CD8-positive, alpha-beta memory T cell (primary cell): ENCODE data around the gene PEBP1. TPM values are rescaled to one million over a fixed set of nuclear protein-coding genes. Genes with fewer than 3 reads are reported as not detected.

Experiments used
- CTCF ChIA-PET: fragments of 350-600 bp; sonication (Branson Sonifier 250); formaldehyde crosslinking; loops from one replicate; lab custom pipeline; 2021; ENCODE audit warnings: antibody characterized with exemption; lab: Charles Lee
- POLR2A ChIA-PET: fragments of 350-600 bp; sonication (Branson Sonifier 250); formaldehyde crosslinking; loops from one replicate; lab custom pipeline; 2021; ENCODE audit warnings: antibody characterized with exemption; lab: Charles Lee
- DNase-seq, 5 donors: peaks; one replicate each; pipeline versions ENCODE4 v3.0.0 to v3.0.0-alpha.2; 2020 to 2022; ENCODE audit warnings: mixed read lengths in 1 of 5
- H3K27ac ChIP-seq: one replicate; pipeline ENCODE4 v1.7.0; 2013; ENCODE audit warnings: low read depth, mild to moderate bottlenecking, low read length, moderate library complexity
- H3K27me3 ChIP-seq: 2 replicates; pipeline ENCODE4 v1.7.0; 2013; ENCODE audit warnings: low read length, mild to moderate bottlenecking; ENCODE audit not compliant: insufficient read depth, poor library complexity, severe bottlenecking
- H3K36me3 ChIP-seq: 2 replicates; pipeline ENCODE4 v1.7.0; 2013; ENCODE audit warnings: mild to moderate bottlenecking, low read length, moderate library complexity; ENCODE audit not compliant: insufficient read depth
- H3K4me1 ChIP-seq: 2 replicates; pipeline ENCODE4 v1.7.0; 2013; ENCODE audit warnings: mild to moderate bottlenecking, low read length, moderate library complexity; ENCODE audit not compliant: insufficient read depth
- H3K4me3 ChIP-seq: 2 replicates; pipeline ENCODE4 v1.7.0; 2013; ENCODE audit warnings: mild to moderate bottlenecking, low read length
- H3K9me3 ChIP-seq: 2 replicates; pipeline ENCODE4 v1.7.0; 2013; ENCODE audit warnings: mild to moderate bottlenecking, low read length
- H3K27ac Mint-ChIP-seq, 8 donors: one replicate each; pipeline ENCODE4 v1.8.0; 2020 to 2021; ENCODE audit warnings: mixed read lengths in 8 of 8, mild to moderate bottlenecking in 6 of 8, inconsistent platforms in 3 of 8, moderate library complexity in 3 of 8
- H3K27me3 Mint-ChIP-seq, 2 donors: one replicate each; pipeline ENCODE4 v1.8.0; 2020 to 2021; ENCODE audit warnings: mixed read lengths in 2 of 2, mild to moderate bottlenecking in 1 of 2, moderate library complexity in 1 of 2
- H3K36me3 Mint-ChIP-seq, 3 donors: one replicate each; pipeline ENCODE4 v1.8.0; 2020 to 2021; ENCODE audit warnings: mixed read lengths in 3 of 3, inconsistent platforms in 1 of 3, mild to moderate bottlenecking in 1 of 3
- H3K4me1 Mint-ChIP-seq, 3 donors: one replicate each; pipeline ENCODE4 v1.8.0; 2020 to 2021; ENCODE audit warnings: mixed read lengths in 3 of 3, inconsistent platforms in 1 of 3, mild to moderate bottlenecking in 1 of 3
- H3K4me3 Mint-ChIP-seq, 7 donors: one replicate each; pipeline ENCODE4 v1.8.0; 2020 to 2021; ENCODE audit warnings: mixed read lengths in 7 of 7, mild to moderate bottlenecking in 6 of 7, moderate library complexity in 4 of 7, inconsistent platforms in 2 of 7
- H3K9me3 Mint-ChIP-seq, 5 donors: one replicate each; pipeline ENCODE4 v1.8.0; 2020 to 2022; ENCODE audit warnings: mixed read lengths in 5 of 5, mild to moderate bottlenecking in 3 of 5, moderate library complexity in 2 of 5, inconsistent platforms in 1 of 5
- polyA plus RNA-seq: library from polyadenylated mRNA; unstranded; fragments of 300-500 nt; fragmentation: Illumina TruSeq; gene quantifications from one replicate; pipeline ENCODE4 v1.2.3, GENCODE V29; 2021
- total RNA-seq, 2 experiments: library from RNA; stranded (reverse); gene quantifications; one replicate each; pipeline ENCODE4 v1.2.3, GENCODE V29; 2021

PEBP1 gene
- total and polyA plus RNA-seq, 3 experiments from 2014 or later: 140 to 317 (median 142) TPM

DNA sequence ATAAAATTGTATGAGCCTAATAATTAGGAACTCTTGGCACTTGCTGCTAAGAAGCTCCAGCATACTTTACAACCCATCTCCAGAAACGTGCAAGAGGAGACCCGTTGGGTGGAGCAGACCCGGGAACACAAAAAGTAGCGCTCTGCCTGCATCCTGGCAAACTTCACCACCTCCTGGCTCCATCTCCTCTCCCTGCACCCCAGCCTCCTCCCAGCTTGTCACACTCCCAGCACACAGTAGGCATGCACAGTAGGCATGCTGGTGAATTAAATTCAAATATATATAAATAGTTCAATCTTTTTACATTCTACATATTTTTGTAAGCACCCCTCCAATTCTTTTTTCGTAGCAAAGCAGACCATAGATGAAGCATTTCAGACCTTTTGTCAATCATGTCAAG lies 33.3 kb upstream of the PEBP1 start:
- peaks cover 9 to 18% of the 10 kb centered on the region in 2 donors for H3K27me3 Mint-ChIP-seq
- peaks cover 7 to 11% (median 10%) of the 10 kb centered on the region in 3 donors for H3K4me1 Mint-ChIP-seq
- peak overlapping the region in 1 of 8 donors; percentile 68 for H3K27ac Mint-ChIP-seq
- H3K9me3 Mint-ChIP-seq: no peaks in the 10 kb centered on the region
- H3K4me3 ChIP-seq: no peak overlapping the region
- peak overlapping the region; percentile 76 to 93 (median 87) for H3K4me3 Mint-ChIP-seq
- CTCF ChIA-PET: interaction anchor here (0.9 kb wide), 1 partner anchor 39 kb away, joined by 3 read pairs; no protein-coding TSS in a partner anchor
- no peaks in the 10 kb centered on the region for H3K36me3 ChIP-seq
- no peaks in the 10 kb centered on the region for H3K36me3 Mint-ChIP-seq
- DNase-seq: no peak
- peaks cover 4% of the 10 kb centered on the region for H3K4me1 ChIP-seq
- H3K27me3 ChIP-seq: no peaks in the 10 kb centered on the region
- H3K9me3 ChIP-seq: no peaks in the 10 kb centered on the region
- H3K27ac ChIP-seq: no peak overlapping the region
- POLR2A ChIA-PET: no interaction called here

DNA sequence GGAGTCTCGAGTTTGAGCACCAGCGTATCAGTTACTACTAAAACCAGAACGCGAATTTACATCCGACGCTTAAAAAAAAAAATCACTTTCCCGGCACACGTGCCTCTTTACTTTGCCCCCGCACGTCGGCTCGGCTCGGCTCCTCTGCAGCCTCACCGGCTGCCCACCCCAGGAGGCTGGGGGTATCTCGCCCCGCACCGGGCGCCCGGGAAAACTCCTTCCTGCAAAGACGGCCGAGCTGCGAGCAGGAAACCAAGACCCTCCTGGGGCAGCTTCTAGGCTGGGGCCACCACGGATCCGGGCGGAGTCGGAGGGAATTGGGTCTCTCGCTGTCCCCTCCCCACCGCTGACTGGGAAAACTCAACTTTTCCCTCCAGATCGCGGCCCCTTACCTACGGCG lies 32.7 kb upstream of the PEBP1 start:
- Mint-ChIP-seq H3K4me1 (peaks cover 7 to 11% (median 10%) of the 10 kb centered on the region in 3 donors), H3K27me3 (peaks cover 9 to 18% of the 10 kb centered on the region in 2 donors), H3K9me3 (no peaks in the 10 kb centered on the region), H3K4me3 (peak overlapping the region; percentile 76 to 93 (median 87)), H3K27ac (no peak overlapping the region), H3K36me3 (no peaks in the 10 kb centered on the region)
- Histone ChIP-seq H3K4me1 (peaks cover 4% of the 10 kb centered on the region), H3K27ac (no peak overlapping the region), H3K36me3 (no peaks in the 10 kb centered on the region), H3K27me3 (no peaks in the 10 kb centered on the region), H3K4me3 (peak overlapping the region; percentile 14), H3K9me3 (no peaks in the 10 kb centered on the region)
- POLR2A ChIA-PET: no interaction called here
- no peak for DNase-seq
- CTCF ChIA-PET: no interaction called here

DNA sequence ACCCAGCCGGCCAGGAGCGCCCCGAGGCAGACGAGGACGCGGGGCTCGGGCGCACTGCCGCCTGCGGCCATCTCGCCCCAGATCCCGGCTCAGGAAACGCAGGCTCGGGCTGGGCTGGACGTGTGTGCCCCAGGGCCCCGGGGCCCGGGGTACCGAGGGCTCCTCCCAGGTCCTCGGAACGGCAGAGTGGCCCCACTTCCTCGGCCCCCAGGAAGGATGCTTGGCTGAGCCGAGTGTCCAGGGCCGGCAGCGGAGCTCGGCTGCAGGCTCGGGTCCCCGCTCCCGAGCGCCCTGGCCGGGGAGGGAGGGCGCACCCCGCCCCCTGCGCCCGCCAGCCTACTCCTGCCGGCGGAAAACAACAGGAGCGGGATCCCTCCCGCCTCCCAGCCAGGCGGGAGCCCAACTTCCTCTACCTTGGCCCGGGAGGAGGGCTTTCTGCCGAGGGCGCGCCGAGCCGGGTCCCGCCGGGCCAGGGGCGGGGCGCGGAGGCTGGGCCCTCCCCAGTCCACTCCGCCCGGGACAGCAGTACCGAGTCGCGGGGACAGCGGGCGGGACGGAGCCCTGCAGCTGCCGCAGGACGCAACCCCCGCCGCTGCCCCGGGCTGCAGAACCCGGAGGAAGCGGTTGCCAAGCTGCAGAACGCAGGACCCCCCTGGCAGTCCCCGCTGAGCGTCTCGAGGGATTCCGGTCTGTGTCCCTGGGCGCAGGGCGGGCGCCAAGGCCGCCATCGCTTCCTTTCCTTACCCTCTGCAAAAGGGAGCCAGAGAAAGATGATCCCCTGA lies 32.1 kb upstream of the PEBP1 start, which contains the start of gene VSIG10:
Gene VSIG10 (minus strand): TSS at position 411 of the 782 bp plus-strand sequence. CDS start 340 bp downstream, at position 71.
- CTCF ChIA-PET: interaction anchor here (1.8 kb wide), 1 partner anchor 18 kb away, joined by 4 read pairs; no protein-coding TSS in a partner anchor

DNA sequence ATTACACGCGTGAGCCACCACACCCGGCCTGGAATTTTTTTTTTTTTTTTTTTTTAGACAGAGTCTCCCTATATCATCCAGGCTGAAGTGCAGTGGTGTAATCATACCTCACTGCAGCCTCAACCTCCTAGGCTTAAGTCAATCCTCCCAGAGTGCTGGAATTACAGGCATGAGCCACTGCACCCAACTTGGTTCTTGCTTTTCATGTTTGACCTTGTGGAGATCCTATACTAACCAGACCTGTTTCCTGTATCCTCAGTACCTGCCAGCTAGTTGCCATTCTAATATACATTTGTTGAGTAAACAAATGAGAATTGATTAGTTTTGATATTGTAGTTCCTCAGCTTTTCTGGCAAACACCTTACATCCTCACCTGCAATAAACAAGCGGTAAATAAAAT lies 28.9 kb upstream of the PEBP1 start:
- Mint-ChIP-seq H3K36me3 (no peaks in the 10 kb centered on the region), H3K4me1 (peaks cover 7 to 11% (median 10%) of the 10 kb centered on the region in 3 donors), H3K9me3 (no peaks in the 10 kb centered on the region), H3K27me3 (peaks cover 7 to 16% of the 10 kb centered on the region in 2 donors), H3K27ac (peak overlapping the region in 1 of 8 donors; percentile 64), H3K4me3 (no peak overlapping the region)
- Histone ChIP-seq H3K27me3 (no peaks in the 10 kb centered on the region), H3K9me3 (no peaks in the 10 kb centered on the region), H3K27ac (no peak overlapping the region), H3K36me3 (no peaks in the 10 kb centered on the region), H3K4me1 (peaks cover 4% of the 10 kb centered on the region), H3K4me3 (no peak overlapping the region)
- CTCF ChIA-PET: interaction anchor here (1.2 kb wide), 1 partner anchor 14 kb away, joined by 4 read pairs; no protein-coding TSS in a partner anchor
- POLR2A ChIA-PET: no interaction called here
- DNase-seq: no peak

More for the DNA sequence above, 32.1 kb upstream of the PEBP1 start, which contains the start of gene VSIG10:
- H3K9me3 Mint-ChIP-seq: no peaks in the 10 kb centered on the region
- no peak within 1 kb of the TSS for H3K27ac ChIP-seq
- no peaks in the 10 kb centered on the region for H3K9me3 ChIP-seq
- POLR2A ChIA-PET: no interaction called here
- no peaks in the 10 kb centered on the region for H3K36me3 Mint-ChIP-seq
- peak within 1 kb of the TSS; percentile 80 to 93 (median 87) for H3K4me3 Mint-ChIP-seq
- peak in 3 of 5 donors; percentile 2 to 52 (median 4) for DNase-seq
- peak within 1 kb of the TSS in 5 of 8 donors; percentile 25 to 83 (median 66) for H3K27ac Mint-ChIP-seq
- no peaks in the 10 kb centered on the region for H3K27me3 ChIP-seq
- peaks cover 7 to 11% (median 10%) of the 10 kb centered on the region in 3 donors for H3K4me1 Mint-ChIP-seq
- H3K4me3 ChIP-seq: peak within 1 kb of the TSS; percentile 14
- H3K4me1 ChIP-seq: peaks cover 4% of the 10 kb centered on the region
- H3K36me3 ChIP-seq: no peaks in the 10 kb centered on the region
- peaks cover 9 to 18% of the 10 kb centered on the region in 2 donors for H3K27me3 Mint-ChIP-seq

DNA sequence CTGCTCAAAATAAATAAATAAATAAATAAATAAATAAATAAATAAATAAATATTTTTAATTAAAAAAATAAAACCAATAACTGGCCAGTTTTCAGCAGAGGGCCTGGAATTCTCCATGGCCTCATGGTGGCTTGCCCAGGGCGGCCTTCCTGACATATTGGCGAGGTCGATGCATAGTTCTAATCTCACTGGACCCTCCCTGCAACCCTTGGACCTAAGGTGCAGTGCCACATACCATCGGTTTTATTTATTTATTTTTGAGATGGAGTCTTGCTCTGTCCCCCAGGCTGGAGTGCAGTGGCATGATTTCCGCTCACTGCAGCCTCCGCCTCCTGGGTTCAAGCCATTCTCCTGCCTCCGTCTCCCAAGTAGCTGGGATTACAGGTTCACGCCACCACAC lies 28.2 kb upstream of the PEBP1 start:
- Histone ChIP-seq H3K27me3 (no peaks in the 10 kb centered on the region), H3K36me3 (no peaks in the 10 kb centered on the region), H3K4me3 (no peak overlapping the region), H3K9me3 (no peaks in the 10 kb centered on the region), H3K4me1 (peaks cover 4% of the 10 kb centered on the region), H3K27ac (no peak overlapping the region)
- POLR2A ChIA-PET: no interaction called here
- no peak for DNase-seq
- CTCF ChIA-PET: interaction anchor here (1.2 kb wide), 1 partner anchor 14 kb away, joined by 4 read pairs; no protein-coding TSS in a partner anchor
- H3K4me1 Mint-ChIP-seq: peaks cover 7 to 10% (median 9%) of the 10 kb centered on the region in 3 donors
- peaks cover 7 to 13% of the 10 kb centered on the region in 2 donors for H3K27me3 Mint-ChIP-seq
- H3K36me3 Mint-ChIP-seq: no peaks in the 10 kb centered on the region
- H3K4me3 Mint-ChIP-seq: no peak overlapping the region
- H3K27ac Mint-ChIP-seq: no peak overlapping the region
- no peaks in the 10 kb centered on the region for H3K9me3 Mint-ChIP-seq

DNA sequence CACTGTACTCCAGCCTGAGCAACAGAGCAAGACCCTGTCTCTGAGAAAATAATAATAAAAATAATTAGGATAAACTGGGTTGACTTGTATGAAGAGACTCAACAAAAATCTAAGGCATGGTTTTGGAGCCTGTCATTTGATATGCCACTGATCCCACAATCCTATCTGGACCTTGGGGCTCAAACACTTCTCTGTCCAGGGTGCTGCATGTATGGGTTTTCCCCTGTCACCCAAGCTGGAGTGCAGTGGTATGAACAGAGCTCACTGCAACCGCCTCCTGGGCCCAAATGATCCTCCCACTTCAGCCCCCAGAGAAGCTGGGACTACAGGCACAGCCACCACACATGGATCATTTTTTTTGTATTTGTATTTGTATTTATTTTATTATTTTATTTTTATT lies 26.8 kb upstream of the PEBP1 start:
- Histone ChIP-seq H3K4me3 (no peak overlapping the region), H3K27ac (no peak overlapping the region), H3K36me3 (no peaks in the 10 kb centered on the region), H3K4me1 (peaks cover 4% of the 10 kb centered on the region), H3K27me3 (no peaks in the 10 kb centered on the region), H3K9me3 (no peaks in the 10 kb centered on the region)
- POLR2A ChIA-PET: no interaction called here
- peaks cover 4 to 5% (median 5%) of the 10 kb centered on the region in 3 donors for H3K4me1 Mint-ChIP-seq
- no peak overlapping the region for H3K4me3 Mint-ChIP-seq
- H3K27me3 Mint-ChIP-seq: peaks cover 4 to 9% of the 10 kb centered on the region in 2 donors
- no peak overlapping the region for H3K27ac Mint-ChIP-seq
- DNase-seq: no peak
- CTCF ChIA-PET: no interaction called here
- H3K36me3 Mint-ChIP-seq: no peaks in the 10 kb centered on the region
- no peaks in the 10 kb centered on the region for H3K9me3 Mint-ChIP-seq

DNA sequence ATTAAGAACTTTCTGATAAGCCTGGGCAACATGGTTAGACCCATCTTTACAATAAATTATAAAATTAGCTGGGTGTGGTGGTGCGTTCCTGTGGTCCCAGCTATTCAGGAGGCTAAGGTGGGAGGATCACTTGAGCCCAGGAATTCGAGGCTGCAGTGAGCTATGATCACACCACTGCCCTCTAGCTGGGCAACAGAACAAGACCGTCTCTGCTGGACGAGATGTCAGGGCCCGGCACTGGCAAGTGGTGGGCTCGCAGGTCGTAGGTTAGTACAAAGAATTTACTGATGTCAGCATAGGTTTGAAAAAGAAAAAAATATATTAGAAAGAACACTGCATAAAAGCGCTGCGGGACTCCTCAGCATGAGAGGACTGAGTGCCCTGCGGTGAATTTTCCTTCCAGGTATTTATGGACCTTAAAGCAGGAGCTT lies 16.5 kb upstream of the PEBP1 start:
- Histone ChIP-seq H3K27ac (no peak overlapping the region), H3K27me3 (no peaks in the 10 kb centered on the region), H3K4me1 (peaks cover 4% of the 10 kb centered on the region), H3K9me3 (no peaks in the 10 kb centered on the region), H3K4me3 (no peak overlapping the region), H3K36me3 (no peaks in the 10 kb centered on the region)
- CTCF ChIA-PET: interaction anchor here (0.8 to 3.9 kb wide), 7 partner anchors 9 to 258 kb away, joined by 3 to 36 read pairs (median 6); partner anchors contain the start of genes PEBP1 and SUDS3
- Mint-ChIP-seq H3K27me3 (peaks cover 0 to 1% of the 10 kb centered on the region in 2 donors), H3K36me3 (peaks cover 0 to 3% (median 0%) of the 10 kb centered on the region in 3 donors), H3K27ac (no peak overlapping the region), H3K4me3 (no peak overlapping the region), H3K4me1 (peaks cover 7 to 14% (median 9%) of the 10 kb centered on the region in 3 donors), H3K9me3 (peaks cover 0 to 2% (median 0%) of the 10 kb centered on the region in 5 donors)
- DNase-seq: no peak
- POLR2A ChIA-PET: interaction anchor here (0.6 kb wide), 1 partner anchor 99 kb away, joined by 4 read pairs; no protein-coding TSS in a partner anchor
